OCI-LY3 (cell line): Measurements from ENCODE around the gene THAP5.
"Not testable (repeated sequence)": the region's sequence is repeated elsewhere in the genome, so short reads cannot be mapped to it uniquely, and the experiment has no call there.

Source experiments
- CTCF ChIP-seq: fragments of 200-600, 300-600 bp; sonication (generic); IDR thresholded peaks from 2 replicates; pipeline ENCODE4 v1.5.1; 2014; ENCODE audit warnings: antibody characterized with exemption, low read length, low read depth
- EZH2phosphoT487 ChIP-seq: fragments of 200-600 bp; shearing (Covaris generic); IDR thresholded peaks from 2 replicates; pipeline ENCODE4 v1.6.1; 2018; ENCODE audit warnings: antibody characterized with exemption, mixed run types, low read depth

GRCh38 chr7:108538236-108538635 is 31.3 kb downstream of the THAP5 start:
- not testable (repeated sequence) for TF ChIP-seq CTCF, EZH2phosphoT487
